Muscle layer of duodenum (tissue), 2 donors: ENCODE measurements around the gene HDAC4.

ENCODE experiments used
- H3K27ac ChIP-seq: one replicate; pipeline ENCODE4 v1.7.0; 2013; ENCODE audit warnings: mild to moderate bottlenecking, low read length
- H3K27me3 ChIP-seq: one replicate; pipeline ENCODE4 v1.7.0; 2013; ENCODE audit warnings: low read depth, mild to moderate bottlenecking, control low read depth, low read length
- H3K36me3 ChIP-seq, 2 donors: one replicate each; pipeline ENCODE4 v1.7.0; 2013; ENCODE audit warnings: low read length in 2 of 2, control low read depth in 1 of 2, mild to moderate bottlenecking in 1 of 2; ENCODE audit not compliant: insufficient read depth in 2 of 2, control insufficient read depth in 1 of 2
- H3K4me1 ChIP-seq, 2 donors: one replicate each; pipeline ENCODE4 v1.7.0; 2013; ENCODE audit warnings: low read length in 2 of 2, mild to moderate bottlenecking in 2 of 2, control low read depth in 1 of 2, moderate library complexity in 1 of 2; ENCODE audit not compliant: insufficient read depth in 2 of 2, control insufficient read depth in 1 of 2
- H3K4me3 ChIP-seq, 2 donors: one replicate each; pipeline ENCODE4 v1.7.0; 2013; ENCODE audit warnings: low read length in 2 of 2, low read depth in 1 of 2, mild to moderate bottlenecking in 1 of 2
- H3K9me3 ChIP-seq, 2 donors: one replicate each; pipeline ENCODE4 v1.7.0; 2013; ENCODE audit warnings: low read length in 2 of 2, control low read depth in 1 of 2, mild to moderate bottlenecking in 1 of 2; ENCODE audit not compliant: control insufficient read depth in 1 of 2
- donor health status: healthy.

HDAC4 gene

DNA sequence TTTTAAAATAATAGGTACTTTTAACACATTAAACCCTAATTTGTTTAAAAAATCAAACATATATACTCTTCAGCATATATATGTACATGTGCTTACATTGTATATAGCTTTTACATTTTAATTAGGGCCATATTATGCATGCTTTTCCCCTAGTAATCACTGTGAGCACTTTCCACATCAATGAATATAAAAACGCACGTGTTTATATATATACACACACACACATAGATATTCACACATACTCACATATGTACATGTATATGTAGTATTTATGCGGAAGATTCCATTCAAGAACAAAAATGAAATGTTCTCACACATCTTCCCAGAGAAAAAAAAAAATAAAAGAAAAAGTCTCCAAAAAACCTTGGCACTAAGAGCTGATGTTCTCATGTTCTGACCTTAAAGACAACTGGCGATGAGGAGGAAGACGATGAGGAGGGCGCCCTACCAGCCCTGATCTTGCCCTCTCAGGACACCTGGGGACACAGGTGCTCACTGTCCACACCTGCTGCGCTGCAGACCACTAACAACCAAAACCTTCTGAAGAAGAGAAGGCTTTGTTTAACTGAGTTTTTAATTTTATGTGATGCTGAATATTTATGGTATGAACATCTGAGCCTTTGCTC lies 184.7 kb downstream of the HDAC4 start:
- Histone ChIP-seq H3K36me3 (no peaks in the 10 kb centered on the region), H3K4me1 (peaks cover 12 to 66% of the 10 kb centered on the region in 2 donors), H3K27ac (no peak overlapping the region), H3K27me3 (no peaks in the 10 kb centered on the region), H3K4me3 (no peak overlapping the region), H3K9me3 (no peaks in the 10 kb centered on the region)

DNA sequence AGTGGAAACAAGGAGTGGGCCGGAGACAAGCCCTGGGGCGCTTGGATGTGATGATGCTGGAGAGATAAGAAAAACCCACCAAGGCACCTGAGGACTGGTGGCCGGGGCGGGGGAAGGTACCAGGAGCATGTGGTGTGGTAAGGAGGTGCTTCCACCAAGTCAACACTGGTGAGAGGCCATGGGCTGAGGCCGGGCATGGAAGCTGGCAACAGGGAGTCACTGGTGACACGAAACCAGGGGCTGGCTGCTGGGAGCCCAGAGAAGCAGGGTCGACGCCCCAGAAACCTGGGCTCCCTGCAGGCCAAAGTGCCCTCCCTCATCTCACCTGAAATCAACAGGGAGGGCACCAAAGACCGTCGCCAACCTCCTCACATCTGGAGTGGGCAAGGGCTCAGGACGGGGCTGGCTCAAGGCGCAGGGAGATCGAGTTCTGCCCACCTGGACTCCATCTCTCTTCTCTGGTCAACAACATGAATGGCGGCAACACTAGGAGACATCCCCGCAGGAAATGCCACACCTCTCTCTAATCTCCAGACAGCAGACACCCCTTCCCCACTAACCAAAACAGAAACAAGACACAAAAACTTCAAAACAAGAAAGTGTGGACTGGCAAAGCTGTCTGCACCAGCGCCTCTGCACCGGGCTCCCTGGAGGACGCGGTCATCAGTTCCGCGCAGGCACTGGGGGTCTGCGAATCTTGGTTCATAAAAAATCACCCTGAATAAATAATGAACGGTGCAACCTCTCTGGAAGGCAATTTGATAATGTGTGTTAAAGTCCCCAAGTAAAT lies 185.5 kb downstream of the HDAC4 start:
- H3K9me3 ChIP-seq, result no peaks in the 10 kb centered on the region
- no peaks in the 10 kb centered on the region for H3K27me3 ChIP-seq
- no peak overlapping the region for H3K27ac ChIP-seq
- no peak overlapping the region for H3K4me3 ChIP-seq
- H3K4me1 ChIP-seq, result peaks cover 10 to 65% of the 10 kb centered on the region in 2 donors
- no peaks in the 10 kb centered on the region for H3K36me3 ChIP-seq

DNA sequence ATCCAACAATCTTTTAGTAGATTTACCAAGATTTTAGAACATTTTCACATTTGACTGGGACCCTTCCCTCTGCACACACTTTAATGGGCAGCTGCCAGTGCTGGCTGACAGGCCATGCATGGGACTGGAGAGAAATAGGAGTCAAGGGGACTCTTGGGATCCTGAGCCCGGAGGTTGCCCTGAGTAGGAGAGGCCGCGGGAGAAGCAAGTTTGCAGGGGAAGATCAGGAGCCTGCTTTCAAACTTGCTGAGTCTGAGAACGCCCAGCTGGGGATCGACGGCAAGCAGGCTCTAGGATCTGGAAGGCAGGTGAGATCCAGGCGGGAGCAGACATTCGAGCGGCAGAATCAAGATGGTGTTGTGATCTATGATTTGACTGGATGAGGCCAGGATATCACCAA lies 186.1 kb downstream of the HDAC4 start:
- Histone ChIP-seq H3K4me3 (no peak overlapping the region), H3K27ac (no peak overlapping the region), H3K4me1 (peaks cover 10 to 61% of the 10 kb centered on the region in 2 donors), H3K27me3 (no peaks in the 10 kb centered on the region), H3K36me3 (no peaks in the 10 kb centered on the region), H3K9me3 (no peaks in the 10 kb centered on the region)

- Histone ChIP-seq H3K4me1 (peaks cover 10 to 63% of the 10 kb centered on the region in 2 donors), H3K36me3 (no peaks in the 10 kb centered on the region), H3K9me3 (no peaks in the 10 kb centered on the region), H3K4me3 (no peak overlapping the region), H3K27ac (no peak overlapping the region), H3K27me3 (no peaks in the 10 kb centered on the region)
Measured at GRCh38 chr2:239213643-239214101, 187.1 kb downstream of the HDAC4 start.

DNA sequence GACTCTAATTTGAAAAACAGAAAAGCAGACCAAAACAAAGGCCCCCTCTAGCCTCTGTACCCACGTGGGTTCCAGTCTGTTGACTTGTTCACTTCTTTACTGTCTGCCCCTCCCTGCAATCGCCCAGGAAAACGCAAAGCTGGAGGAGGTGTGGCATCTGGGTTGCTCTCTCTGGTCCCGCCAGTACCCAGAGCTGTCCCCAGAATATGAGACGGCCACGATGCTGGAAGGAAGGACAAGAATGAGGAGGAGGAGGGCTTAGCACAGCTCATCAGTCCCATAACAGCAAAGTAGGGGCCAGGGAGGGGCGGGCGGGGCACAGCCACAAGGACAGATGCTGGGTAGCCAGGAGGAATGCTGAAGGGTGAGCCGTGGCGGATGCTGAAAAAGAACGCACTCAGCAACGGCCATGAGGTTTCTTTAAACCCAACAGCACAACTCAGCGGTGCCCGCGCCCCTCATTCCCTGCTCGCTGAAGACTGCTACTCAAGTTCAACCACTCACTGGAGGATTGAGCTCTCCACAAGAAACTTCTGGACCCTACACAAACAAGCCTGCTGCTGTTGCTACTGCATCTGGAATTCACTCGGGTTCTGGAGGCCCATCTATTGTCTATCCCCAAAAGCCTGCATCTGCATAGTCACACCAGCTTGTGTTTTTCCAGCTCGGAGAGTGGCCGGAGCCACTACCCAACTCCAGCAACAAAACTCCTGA lies 187.7 kb downstream of the HDAC4 start:
- Histone ChIP-seq H3K4me1 (peaks cover 10 to 68% of the 10 kb centered on the region in 2 donors), H3K9me3 (no peaks in the 10 kb centered on the region), H3K27me3 (no peaks in the 10 kb centered on the region), H3K4me3 (no peak overlapping the region), H3K27ac (no peak overlapping the region), H3K36me3 (no peaks in the 10 kb centered on the region)

DNA sequence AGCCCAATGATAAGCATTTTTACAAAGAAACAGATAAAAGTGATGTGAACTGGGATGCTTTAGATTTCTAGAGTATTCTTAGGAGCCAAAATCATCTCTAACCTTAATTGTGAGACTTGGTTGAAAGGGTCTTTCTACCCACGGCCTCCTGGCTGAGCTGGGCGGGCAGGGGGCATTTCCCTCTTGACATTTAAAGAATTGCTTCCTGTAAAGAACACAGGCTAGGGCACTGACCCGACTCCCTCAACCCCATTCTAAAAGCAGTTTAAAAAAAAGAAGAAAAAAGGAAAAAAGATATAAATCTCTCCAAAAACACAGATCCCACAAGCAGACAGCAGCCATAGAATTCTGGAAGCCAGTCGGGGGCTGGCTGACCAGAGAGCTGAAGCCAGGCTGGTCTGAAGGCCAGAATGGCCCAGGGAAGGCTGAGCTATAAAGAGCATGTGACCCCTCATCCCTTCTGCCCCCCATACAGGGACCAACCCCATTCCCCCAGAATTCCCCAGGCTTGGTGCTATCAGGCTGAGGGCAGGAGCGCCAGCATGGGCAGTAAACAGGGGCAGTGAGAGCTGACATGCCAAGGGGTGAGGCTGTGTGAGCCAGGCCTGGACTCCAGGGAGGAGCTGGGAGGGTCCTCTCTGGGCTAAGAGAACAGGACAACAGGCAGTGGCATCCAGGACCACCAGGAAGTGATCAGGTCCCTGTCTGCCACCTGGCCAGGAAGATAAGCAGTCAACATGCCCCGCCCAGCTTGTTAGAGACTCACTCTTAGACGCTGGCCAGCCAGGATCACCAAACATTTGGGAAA lies 188.5 kb downstream of the HDAC4 start:
- Histone ChIP-seq H3K27me3 (no peaks in the 10 kb centered on the region), H3K4me1 (peaks cover 10 to 73% of the 10 kb centered on the region in 2 donors), H3K9me3 (no peaks in the 10 kb centered on the region), H3K36me3 (no peaks in the 10 kb centered on the region), H3K4me3 (no peak overlapping the region), H3K27ac (no peak overlapping the region)

DNA sequence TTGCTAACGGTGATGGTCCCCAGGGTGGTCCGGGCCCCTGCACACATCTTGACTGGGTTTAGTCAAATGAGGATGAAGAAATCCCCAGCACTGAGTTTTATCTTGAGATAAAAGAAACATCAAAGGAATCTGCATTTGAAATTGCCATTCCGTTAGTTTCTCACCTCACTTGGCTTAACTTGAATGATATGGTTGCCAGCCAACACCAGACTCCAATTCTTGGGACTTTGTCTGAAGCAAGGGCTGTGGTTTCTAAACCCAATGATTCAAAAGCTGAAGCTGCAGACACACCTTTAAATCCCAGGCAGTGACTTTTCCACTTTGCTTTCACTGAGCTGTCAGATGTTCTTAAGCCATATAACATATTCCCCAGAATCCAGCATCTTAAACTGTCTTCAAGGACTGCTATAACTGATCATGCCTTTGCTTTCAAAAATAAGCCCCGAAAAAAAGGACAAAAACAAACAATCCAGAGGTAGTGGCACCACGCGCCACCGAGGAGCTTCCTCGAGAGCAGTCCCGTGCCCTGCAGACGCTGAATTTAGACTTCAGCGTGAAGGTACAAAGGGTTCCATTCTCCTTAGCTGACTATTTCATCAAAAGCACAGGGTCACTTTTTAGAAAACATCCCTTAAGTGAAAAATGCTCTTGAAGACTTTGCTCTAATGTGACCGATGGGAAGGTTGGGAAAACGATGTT lies 189.3 kb downstream of the HDAC4 start:
- H3K4me3 ChIP-seq, result no peak overlapping the region
- no peak overlapping the region for H3K27ac ChIP-seq
- H3K4me1 ChIP-seq, result peaks cover 10 to 69% of the 10 kb centered on the region in 2 donors

DNA sequence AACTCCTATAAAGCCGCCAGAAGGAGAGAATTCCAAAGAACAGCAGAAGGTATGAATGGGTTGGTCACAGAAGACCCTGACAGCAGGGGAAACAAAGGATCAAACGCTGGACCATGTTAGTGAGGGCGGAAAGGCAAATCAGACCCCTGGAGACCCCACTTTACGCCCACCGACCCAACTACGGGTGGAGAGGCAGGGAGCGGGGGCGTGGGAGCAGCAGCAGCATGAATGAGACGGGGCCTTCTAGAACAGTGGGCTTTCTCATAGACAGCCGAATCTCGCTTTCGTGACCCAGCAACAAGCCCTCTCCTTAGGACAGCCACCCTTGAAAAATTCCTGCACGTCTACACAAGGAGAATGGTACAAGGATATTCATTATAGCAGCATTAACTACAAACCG lies 191.0 kb downstream of the HDAC4 start:
- peaks cover 10 to 56% of the 10 kb centered on the region in 2 donors for H3K4me1 ChIP-seq

More for the DNA sequence above, 189.3 kb downstream of the HDAC4 start:
- Histone ChIP-seq H3K9me3 (no peaks in the 10 kb centered on the region), H3K36me3 (no peaks in the 10 kb centered on the region), H3K27me3 (no peaks in the 10 kb centered on the region)

GRCh38 chr2:239208465-239209180 lies 192.2 kb downstream of the HDAC4 start:
- Histone ChIP-seq H3K36me3 (no peaks in the 10 kb centered on the region), H3K27ac (no peak overlapping the region), H3K4me3 (no peak overlapping the region), H3K27me3 (no peaks in the 10 kb centered on the region), H3K9me3 (no peaks in the 10 kb centered on the region), H3K4me1 (peaks cover 10 to 49% of the 10 kb centered on the region in 2 donors)

More for the DNA sequence above, 191.0 kb downstream of the HDAC4 start:
- Histone ChIP-seq H3K9me3 (no peaks in the 10 kb centered on the region), H3K27me3 (no peaks in the 10 kb centered on the region), H3K27ac (no peak overlapping the region), H3K36me3 (no peaks in the 10 kb centered on the region), H3K4me3 (no peak overlapping the region)

DNA sequence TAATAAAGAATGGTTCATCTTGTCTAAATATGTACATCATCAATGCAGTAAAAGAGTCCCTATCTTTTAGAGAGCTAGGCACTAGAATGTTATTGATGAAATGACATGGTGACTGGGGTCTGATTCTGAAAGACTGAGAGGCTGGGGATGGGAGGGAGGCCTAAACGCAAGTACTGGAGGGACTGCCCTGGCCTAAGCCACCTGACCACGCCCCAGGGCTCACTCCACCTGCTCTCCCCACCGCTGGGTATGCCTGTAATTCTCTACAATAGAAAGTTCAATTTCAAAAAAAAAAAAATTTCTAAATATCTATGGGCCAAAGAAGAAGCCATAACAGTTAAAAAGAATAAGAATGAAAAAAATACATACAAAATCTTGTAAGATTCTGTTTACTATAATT lies 194.0 kb downstream of the HDAC4 start:
- Histone ChIP-seq H3K9me3 (no peaks in the 10 kb centered on the region), H3K36me3 (no peaks in the 10 kb centered on the region), H3K4me1 (peaks cover 0 to 41% of the 10 kb centered on the region in 2 donors), H3K27me3 (no peaks in the 10 kb centered on the region), H3K27ac (no peak overlapping the region), H3K4me3 (no peak overlapping the region)
